Gastroesophageal sphincter (tissue), 3 donors: ENCODE measurements around the gene PDLIM7.

Experiments
- CTCF ChIP-seq, 4 experiments: fragments of 200-600 bp in 2 of 4; fragments of 450-650 bp in 2 of 4; sonication (generic) in 1 of 4; IDR thresholded peaks; one replicate each; pipeline ENCODE4 v1.5.1; 2017 to 2019; ENCODE audit warnings: antibody characterized with exemption in 4 of 4, mild to moderate bottlenecking in 2 of 4, moderate library complexity in 2 of 4
- EP300 ChIP-seq: sonication (generic); formaldehyde crosslinking; IDR thresholded peaks from one replicate; pipeline ENCODE4 v1.6.1; 2017; ENCODE audit warnings: antibody characterized with exemption, mild to moderate bottlenecking
- POLR2A ChIP-seq, 2 donors: fragments of 450-650 bp; IDR thresholded peaks; one replicate each; pipeline ENCODE4 v1.6.1; 2017; ENCODE audit warnings: antibody characterized with exemption in 2 of 2, mild to moderate bottlenecking in 2 of 2, moderate library complexity in 1 of 2
- POLR2AphosphoS5 ChIP-seq: sonication (generic); formaldehyde crosslinking; IDR thresholded peaks from one replicate; pipeline ENCODE4 v1.6.1; 2017; ENCODE audit warnings: antibody characterized with exemption

DNA sequence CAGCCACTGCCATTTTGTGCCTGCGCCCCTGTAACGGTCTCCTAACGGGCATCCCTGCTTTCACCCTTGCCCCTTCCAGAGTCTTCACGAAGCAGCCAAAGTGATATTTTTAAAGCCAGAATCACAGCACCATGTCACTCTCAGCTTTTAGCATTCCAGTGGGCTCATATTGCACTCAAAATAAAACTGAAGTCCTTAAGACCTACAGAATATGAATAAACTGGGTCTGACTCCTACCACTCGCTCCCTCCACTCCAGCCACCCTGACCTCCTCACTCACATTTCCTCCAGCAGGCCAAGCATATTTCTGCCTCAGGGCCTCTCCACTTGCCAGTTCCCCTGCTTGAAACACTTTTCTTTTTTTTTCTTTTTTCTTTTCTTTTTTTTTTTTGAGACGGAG is 2.4 kb upstream of the PDLIM7 start:
- no peak for TF ChIP-seq POLR2AphosphoS5
- no peak for TF ChIP-seq CTCF (IDR thresholded peaks at IDR 0.05)
- no peak for TF ChIP-seq EP300
- TF ChIP-seq POLR2A (IDR thresholded peaks at IDR 0.05), result no peak
